Neural cell (in vitro differentiated cells): ENCODE data around the gene ASPSCR1. TPM values are rescaled to one million over a fixed set of nuclear protein-coding genes. Genes with fewer than 3 reads are reported as not detected.

Source experiments
- H2AFZ ChIP-seq: fragments of 200-600, 300-800 bp; sonication (generic), shearing (Covaris generic); 2 replicates; pipeline ENCODE4 v1.6.0; 2014; ENCODE audit warnings: low read depth, mild to moderate bottlenecking, antibody characterized with exemption, low read length, moderate library complexity
- H3F3A ChIP-seq: fragments of 200-600 bp; shearing (Covaris generic); 2 replicates; pipeline ENCODE4 v1.6.1; 2016; ENCODE audit warnings: mild to moderate bottlenecking, moderate library complexity, mixed read lengths, antibody characterized with exemption, low read length; ENCODE audit not compliant: insufficient read depth, poor library complexity, severe bottlenecking
- H3K27ac ChIP-seq: fragments of 200-600, 300-800 bp; sonication (generic), shearing (Covaris generic); 2 replicates; pipeline ENCODE4 v1.5.1; 2014; ENCODE audit warnings: mild to moderate bottlenecking, low read length, moderate library complexity
- H3K27me3 ChIP-seq: fragments of 300-800, 200-600 bp; sonication (generic), shearing (Covaris generic); 2 replicates; pipeline ENCODE4 v1.6.0; 2014; ENCODE audit warnings: mild to moderate bottlenecking, low read depth, low read length, moderate library complexity; ENCODE audit not compliant: insufficient read depth
- H3K36me3 ChIP-seq: fragments of 300-800, 200-600 bp; sonication (generic), shearing (Covaris generic); 2 replicates; pipeline ENCODE4 v1.5.1; 2014; ENCODE audit warnings: mild to moderate bottlenecking, antibody characterized with exemption, low read length, moderate library complexity; ENCODE audit not compliant: insufficient read depth
- H3K4me2 ChIP-seq: fragments of 300-800, 200-600 bp; sonication (generic), shearing (Covaris generic); 2 replicates; pipeline ENCODE4 v1.6.0; 2014; ENCODE audit warnings: mild to moderate bottlenecking, low read length
- H3K4me3 ChIP-seq: fragments of 300-800, 200-600 bp; sonication (generic), shearing (Covaris generic); 2 replicates; pipeline ENCODE4 v1.5.1; 2014; ENCODE audit warnings: mild to moderate bottlenecking, low read length, moderate library complexity
- H3K79me2 ChIP-seq: fragments of 200-600 bp; shearing (Covaris generic); replicated peaks from 2 replicates; pipeline ENCODE4 v1.6.0; 2014; ENCODE audit warnings: mild to moderate bottlenecking, low read length, moderate library complexity; ENCODE audit not compliant: insufficient read depth
- H3K9ac ChIP-seq: fragments of 300-800, 200-600 bp; sonication (generic), shearing (Covaris generic); 2 replicates; pipeline ENCODE4 v1.6.1; 2016; ENCODE audit warnings: mild to moderate bottlenecking, low read length, mixed read lengths
- H3K9me2 ChIP-seq: fragments of 200-600 bp; shearing (Covaris generic); 2 replicates; pipeline ENCODE4 v1.6.1; 2016; ENCODE audit warnings: mild to moderate bottlenecking, low read length, mixed read lengths; ENCODE audit not compliant: insufficient read depth
- H3K9me3 ChIP-seq: fragments of 200-600, 300-800 bp; sonication (generic), shearing (Covaris generic); 2 replicates; pipeline ENCODE4 v1.6.1; 2016; ENCODE audit warnings: mild to moderate bottlenecking, mixed run types, low read length, moderate library complexity, mixed read lengths
- H4K20me1 ChIP-seq: fragments of 200-600 bp; shearing (Covaris generic); 2 replicates; pipeline ENCODE4 v1.6.1; 2016; ENCODE audit warnings: mild to moderate bottlenecking, mixed run types; ENCODE audit not compliant: insufficient read depth
- CTCF ChIP-seq: fragments of 450-650 bp; IDR thresholded peaks from 2 replicates; pipeline ENCODE4 v1.5.1; 2014; ENCODE audit warnings: antibody characterized with exemption, mild to moderate bottlenecking, moderate library complexity; ENCODE audit not compliant: poor library complexity, severe bottlenecking
- EP300 ChIP-seq: fragments of 450-650 bp; conservative IDR thresholded peaks from 2 replicates; pipeline ENCODE4 v1.6.1; 2014; ENCODE audit warnings: antibody characterized with exemption, mild to moderate bottlenecking, moderate library complexity; ENCODE audit not compliant: poor library complexity, severe bottlenecking
- EZH2 ChIP-seq: fragments of 200-600, 300-800 bp; shearing (Covaris generic), sonication (generic); IDR thresholded peaks from 2 replicates; pipeline ENCODE4 v1.6.1; 2014; ENCODE audit warnings: antibody characterized with exemption, low read length, borderline replicate concordance, mild to moderate bottlenecking; ENCODE audit not compliant: insufficient read depth, poor library complexity, severe bottlenecking
- MXI1 ChIP-seq: fragments of 450-650 bp; conservative IDR thresholded peaks from 2 replicates; pipeline ENCODE4 v1.6.1; 2014; ENCODE audit warnings: antibody characterized with exemption, mild to moderate bottlenecking; ENCODE audit not compliant: poor library complexity, severe bottlenecking
- POLR2AphosphoS5 ChIP-seq: IDR thresholded peaks from 2 replicates; pipeline ENCODE4 v1.6.1; 2012
- RAD21 ChIP-seq: fragments of 450-650 bp; conservative IDR thresholded peaks from 2 replicates; pipeline ENCODE4 v1.6.1; 2014; ENCODE audit warnings: antibody characterized with exemption, mild to moderate bottlenecking, moderate library complexity
- REST ChIP-seq: IDR thresholded peaks from 2 replicates; pipeline ENCODE4 v1.6.1; 2012; ENCODE audit warnings: borderline replicate concordance
- SMC3 ChIP-seq: fragments of 450-650 bp; conservative IDR thresholded peaks from 2 replicates; pipeline ENCODE4 v1.6.1; 2014; ENCODE audit warnings: antibody characterized with exemption, mild to moderate bottlenecking, moderate library complexity; ENCODE audit not compliant: poor library complexity
- TAF1 ChIP-seq: IDR thresholded peaks from 2 replicates; pipeline ENCODE4 v1.6.1; 2012; ENCODE audit warnings: low read depth
- polyA plus RNA-seq: library from polyadenylated mRNA; depleted of rRNA; stranded (reverse); fragments of >200 nt; gene quantifications from 2 replicates; pipeline ENCODE4 v1.2.3, GENCODE V29; 2014

Gene ASPSCR1
- polyA plus RNA-seq, 1 donor from 2014 or later = 28.0 TPM

- H4K20me1 ChIP-seq = no peaks in the 10 kb centered on the region
- no peak overlapping the region for H2AFZ ChIP-seq
- no peak overlapping the region for H3K9ac ChIP-seq
- H3K79me2 ChIP-seq = peaks cover 19% of the 10 kb centered on the region
- TF ChIP-seq MXI1 (no peak), SMC3 (no peak), REST (no peak), POLR2AphosphoS5 (no peak), RAD21 (no peak), EP300 (no peak), EZH2 (no peak), CTCF (no peak), TAF1 (no peak)
- no peaks in the 10 kb centered on the region for H3F3A ChIP-seq
- H3K4me2 ChIP-seq = no peak overlapping the region
- no peaks in the 10 kb centered on the region for H3K27me3 ChIP-seq
- H3K27ac ChIP-seq = no peak overlapping the region
- no peaks in the 10 kb centered on the region for H3K9me2 ChIP-seq
- no peaks in the 10 kb centered on the region for H3K36me3 ChIP-seq
- no peak overlapping the region for H3K4me3 ChIP-seq
- no peaks in the 10 kb centered on the region for H3K9me3 ChIP-seq
Measured at GRCh38 chr17:81929253-81930141, 47.9 kb upstream of the ASPSCR1 start.

- no peaks in the 10 kb centered on the region for H3K36me3 ChIP-seq
- no peak overlapping the region for H3K4me2 ChIP-seq
Measured at GRCh38 chr17:81930142-81931125, 47.0 kb upstream of the ASPSCR1 start.

More at GRCh38 chr17:81930142-81931125, 47.0 kb upstream of the ASPSCR1 start:
- Histone ChIP-seq H3K9ac (no peak overlapping the region), H3K9me2 (no peaks in the 10 kb centered on the region), H3K79me2 (peaks cover 13% of the 10 kb centered on the region), H2AFZ (no peak overlapping the region), H3F3A (no peaks in the 10 kb centered on the region), H3K27ac (no peak overlapping the region), H3K9me3 (no peaks in the 10 kb centered on the region), H3K27me3 (no peaks in the 10 kb centered on the region), H3K4me3 (no peak overlapping the region), H4K20me1 (no peaks in the 10 kb centered on the region)
- no peak for TF ChIP-seq EP300
- no peak for TF ChIP-seq CTCF
- TF ChIP-seq MXI1 = no peak
- TF ChIP-seq EZH2 = no peak
- no peak for TF ChIP-seq REST
- TF ChIP-seq SMC3 = no peak
- TF ChIP-seq POLR2AphosphoS5 = no peak
- no peak for TF ChIP-seq TAF1
